GM18868 (cell line): Measurements from ENCODE around the gene CCDC182.

Experiments
- ATAC-seq: cut with Tn5 transposase; IDR thresholded peaks from one replicate; pipeline ENCODE4 v1.9.1; 2021; ENCODE audit warnings: mild to moderate bottlenecking, moderate library complexity; ENCODE audit not compliant: unreplicated experiment

The CCDC182 gene

DNA sequence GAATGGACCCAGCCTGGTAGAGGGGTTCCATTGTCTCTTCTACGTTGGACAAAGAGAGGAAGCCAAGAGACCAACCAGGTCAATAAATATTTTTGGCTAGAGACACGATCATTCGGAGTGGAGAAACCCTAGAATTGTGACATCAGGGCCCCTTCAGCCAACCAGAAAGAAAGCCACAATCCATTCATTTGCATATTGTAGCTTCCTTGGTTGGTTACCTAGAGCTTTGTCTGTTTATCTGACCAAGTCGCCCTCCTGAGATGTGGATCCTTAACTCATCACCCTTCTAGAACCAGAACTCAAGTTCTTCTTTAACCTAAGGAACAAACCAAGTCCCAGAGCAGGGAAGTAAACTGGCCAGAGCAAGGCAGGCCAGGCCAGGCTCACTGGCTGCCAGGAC lies at the start of gene CCDC182:
Gene CCDC182, minus strand, starts transcription at position 58 of the 400 bp plus-strand sequence. Its CDS starts 27 bp downstream, at position 31.
- ATAC-seq, result no peak

- no peak for ATAC-seq
Observed at GRCh38 chr17:57794841-57795240, 49.7 kb upstream of the CCDC182 start.

DNA sequence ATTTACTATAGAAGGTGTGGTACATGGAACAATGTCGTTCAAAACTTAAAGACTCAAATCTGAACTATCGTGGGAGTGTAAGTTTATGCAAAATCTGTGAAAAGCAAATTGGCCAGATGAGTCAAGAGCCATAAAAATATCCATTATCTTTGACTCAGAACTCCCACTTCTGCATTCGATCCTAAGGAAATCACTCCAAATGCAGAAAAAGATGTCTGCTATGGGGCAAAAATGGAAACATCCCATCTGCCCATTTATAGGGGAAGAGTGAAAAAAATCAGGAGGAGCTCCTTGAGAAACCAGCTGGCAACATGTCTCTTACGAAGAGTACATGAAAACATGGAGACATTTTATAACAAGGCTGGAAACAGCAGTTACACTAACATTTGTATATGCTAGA lies 43.6 kb upstream of the CCDC182 start:
- ATAC-seq, result no peak

DNA sequence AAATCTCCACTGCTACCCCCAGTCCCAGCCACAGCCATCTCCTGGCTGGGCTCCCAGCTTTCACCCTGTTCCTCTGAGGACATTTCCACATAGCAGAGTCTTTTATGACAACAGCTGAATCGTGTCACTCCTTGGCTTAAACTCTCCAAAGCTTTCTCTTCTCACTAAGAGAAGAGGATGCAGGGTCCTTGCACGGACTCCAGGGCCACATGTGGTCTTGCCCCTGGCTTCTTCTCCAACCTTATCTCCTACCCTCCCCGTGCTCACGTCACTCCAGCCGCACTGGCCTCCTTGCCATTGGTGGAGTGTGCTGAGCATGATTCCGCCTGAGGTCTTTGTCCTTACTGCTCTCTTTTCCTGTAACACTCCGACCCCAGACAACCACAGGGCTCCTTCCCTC lies 39.9 kb upstream of the CCDC182 start:
- no peak for ATAC-seq

GRCh38 chr17:57784226-57784895 lies 39.3 kb upstream of the CCDC182 start:
- no peak for ATAC-seq

DNA sequence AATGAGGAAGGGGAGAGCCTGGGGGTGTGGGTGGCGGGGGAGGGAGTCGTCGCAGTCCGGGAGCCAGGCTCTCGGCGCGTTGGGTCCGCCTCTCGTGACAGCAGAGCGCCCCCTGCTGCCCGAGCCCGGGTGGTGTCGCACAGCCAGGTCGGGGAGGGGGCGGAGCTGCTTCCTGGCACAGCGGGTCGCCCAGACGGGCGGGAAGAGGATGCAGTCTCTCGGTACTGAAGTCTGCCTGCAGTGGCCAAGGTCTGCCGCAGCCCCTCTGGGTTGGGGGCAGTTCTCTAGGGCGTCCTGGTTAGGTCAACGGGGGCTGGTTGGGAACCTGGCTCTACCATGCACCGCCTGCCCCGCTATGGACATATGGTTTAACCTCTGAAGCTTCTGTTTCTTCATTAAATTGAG lies 38.2 kb upstream of the CCDC182 start:
- peak; percentile 65 for ATAC-seq

GRCh38 chr17:57782647-57783337 lies 37.7 kb upstream of the CCDC182 start:
- ATAC-seq, result no peak

DNA sequence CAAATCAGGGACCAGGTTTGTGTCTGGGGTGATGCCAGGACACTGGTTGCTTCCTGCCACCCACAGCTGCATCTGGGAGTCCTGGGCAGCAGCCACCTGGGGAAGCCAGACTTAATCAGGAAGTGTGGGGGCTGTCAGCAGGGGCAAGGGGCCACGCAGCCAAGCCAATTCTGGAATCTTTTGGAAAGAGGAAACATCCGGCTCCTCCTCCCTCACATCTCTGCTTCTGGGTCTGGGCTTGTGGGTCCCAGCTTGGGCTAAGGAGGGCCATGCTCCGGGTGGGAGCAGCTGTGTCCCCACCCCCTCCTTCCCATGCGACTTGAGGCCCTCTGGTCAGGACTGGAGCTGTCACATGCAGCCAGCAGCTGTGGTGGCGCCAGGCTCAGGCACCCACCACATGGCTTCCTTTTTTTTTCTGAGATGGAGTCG lies 37.0 kb upstream of the CCDC182 start:
- ATAC-seq, result no peak

- no peak for ATAC-seq
Observed at GRCh38 chr17:57781386-57782061, 36.4 kb upstream of the CCDC182 start.

DNA sequence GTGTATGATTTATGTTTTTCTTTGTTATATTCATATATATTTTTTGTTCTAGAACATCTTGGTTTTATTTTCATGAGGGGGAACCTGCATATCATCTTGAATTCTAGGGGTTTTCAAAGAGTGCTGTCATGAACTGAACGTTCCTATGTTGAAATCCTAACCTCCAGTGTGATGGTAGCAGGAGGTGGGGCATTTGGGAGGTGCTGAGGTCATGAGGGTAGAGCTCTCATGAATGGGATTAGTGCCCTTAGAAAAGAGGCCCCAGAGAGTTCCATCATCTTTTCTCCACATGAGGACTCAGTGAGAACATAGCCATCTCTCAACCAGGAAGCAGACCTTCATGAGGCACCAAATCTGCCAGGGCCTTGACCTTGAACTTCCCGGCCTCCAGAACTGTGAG lies 34.6 kb upstream of the CCDC182 start:
- no peak for ATAC-seq

GRCh38 chr17:57778306-57778705 lies 33.2 kb upstream of the CCDC182 start:
- ATAC-seq, result no peak

- no peak for ATAC-seq
Observed at GRCh38 chr17:57776366-57776765, 31.3 kb upstream of the CCDC182 start.

DNA sequence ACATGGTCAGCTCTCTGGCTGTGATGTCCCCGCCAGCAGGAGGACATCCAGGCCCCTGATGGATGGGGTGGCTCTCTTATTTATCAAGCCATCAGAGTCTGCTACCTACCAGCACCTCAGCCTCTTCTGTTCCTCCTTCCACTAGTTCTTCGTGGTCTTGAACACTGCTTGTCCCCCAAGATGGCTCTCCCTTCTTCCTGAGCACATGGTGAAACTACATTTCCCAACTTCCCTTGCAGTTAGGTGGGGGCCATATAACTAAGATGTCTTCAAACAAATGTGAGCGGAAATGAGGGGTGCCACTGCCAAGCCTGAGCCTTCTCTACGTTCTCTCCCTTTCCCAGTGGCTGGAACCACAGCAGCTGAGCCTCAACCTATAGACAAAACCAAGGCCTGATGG lies 29.8 kb upstream of the CCDC182 start:
- ATAC-seq, result no peak

DNA sequence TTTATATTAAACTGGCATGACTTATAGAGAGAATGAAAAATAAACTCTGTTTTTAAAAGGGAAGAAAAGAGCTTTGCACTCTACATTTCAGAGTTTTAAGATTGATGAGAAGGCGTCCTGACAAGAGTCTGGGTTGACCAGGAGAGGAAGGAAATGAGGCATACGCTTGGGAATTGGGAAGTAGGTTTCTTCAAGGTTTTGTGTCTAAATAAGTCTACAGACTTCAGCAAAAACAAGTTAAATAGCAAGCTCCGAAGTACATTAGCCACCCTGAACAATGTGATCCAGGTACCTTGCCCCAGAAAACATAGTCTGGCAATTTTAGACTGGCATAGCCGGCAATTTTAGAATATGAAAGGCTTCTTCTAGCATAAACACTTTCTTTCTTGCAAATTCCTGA lies 28.5 kb upstream of the CCDC182 start:
- ATAC-seq, result no peak

DNA sequence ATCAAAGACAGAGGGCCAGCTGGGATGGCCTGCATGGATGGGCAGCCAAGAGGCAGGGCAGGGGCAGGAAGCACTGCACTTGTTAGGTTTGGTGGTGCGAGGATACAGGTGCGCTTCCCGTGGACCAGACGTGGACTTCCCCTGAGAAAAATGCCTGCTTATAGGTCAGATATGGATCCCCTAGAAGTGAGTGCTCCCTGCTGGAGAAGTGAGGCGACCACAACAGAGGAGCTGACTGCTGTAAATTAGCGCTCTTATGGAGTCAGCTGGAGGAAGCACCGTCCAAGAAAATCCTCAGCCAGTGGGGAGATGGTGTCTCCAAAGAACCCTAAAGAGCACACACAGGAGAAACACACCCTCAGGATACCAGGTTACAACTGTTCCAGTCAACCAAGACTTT lies 27.7 kb upstream of the CCDC182 start:
- ATAC-seq, result no peak

GRCh38 chr17:57767561-57767960 lies 22.5 kb upstream of the CCDC182 start:
- no peak for ATAC-seq

DNA sequence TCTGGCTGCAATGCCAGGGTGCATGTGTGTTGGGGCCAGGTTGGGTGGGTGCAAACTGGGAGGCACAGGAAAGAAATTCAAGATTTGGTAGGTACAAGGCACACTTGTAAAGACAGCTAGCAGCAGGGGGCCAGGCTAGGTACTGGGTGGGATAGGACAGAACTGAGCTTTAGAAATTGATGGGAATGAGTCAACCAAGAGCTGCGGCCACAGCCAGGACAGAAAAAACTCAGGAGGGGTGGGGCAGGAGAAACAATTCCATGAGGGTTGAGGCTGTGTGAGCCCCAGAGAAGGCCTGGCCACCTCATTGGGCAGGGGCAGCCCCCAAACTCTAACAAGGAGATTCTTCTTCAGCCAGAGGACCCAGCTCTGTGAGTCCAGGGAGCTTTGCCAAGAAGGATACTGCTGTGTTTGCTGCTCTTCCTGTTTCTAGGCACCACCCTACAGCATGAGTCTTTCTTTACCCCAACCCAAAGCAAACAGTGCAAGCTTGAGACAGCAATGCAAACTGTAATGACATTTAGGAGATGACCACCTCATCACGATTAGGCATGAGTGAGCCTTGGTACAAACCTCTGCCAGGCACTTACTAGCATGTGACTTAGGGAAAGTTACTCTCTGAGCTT lies 21.3 kb upstream of the CCDC182 start:
- ATAC-seq, result no peak

GRCh38 chr17:57762452-57763395 lies 17.6 kb upstream of the CCDC182 start:
- ATAC-seq, result no peak

DNA sequence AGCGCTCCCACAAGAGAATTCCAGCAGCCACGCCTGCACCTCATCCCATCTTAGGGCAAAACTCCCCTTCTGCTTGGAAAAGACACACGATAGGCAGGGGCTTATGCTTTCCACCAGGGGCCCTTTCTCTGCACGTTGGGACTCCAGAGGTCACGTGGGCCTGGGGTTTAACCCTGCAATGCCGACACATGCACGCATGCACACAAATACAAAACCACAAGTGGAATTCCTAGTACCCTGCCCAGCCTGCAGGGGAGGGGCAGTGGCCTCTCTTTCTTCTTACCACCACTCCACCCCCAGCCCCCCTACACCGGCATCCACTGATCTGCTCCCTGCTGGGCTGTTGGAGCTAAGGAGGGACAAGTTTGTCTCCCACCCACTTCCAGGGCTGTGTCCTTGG lies 16.8 kb upstream of the CCDC182 start:
- ATAC-seq, result no peak

DNA sequence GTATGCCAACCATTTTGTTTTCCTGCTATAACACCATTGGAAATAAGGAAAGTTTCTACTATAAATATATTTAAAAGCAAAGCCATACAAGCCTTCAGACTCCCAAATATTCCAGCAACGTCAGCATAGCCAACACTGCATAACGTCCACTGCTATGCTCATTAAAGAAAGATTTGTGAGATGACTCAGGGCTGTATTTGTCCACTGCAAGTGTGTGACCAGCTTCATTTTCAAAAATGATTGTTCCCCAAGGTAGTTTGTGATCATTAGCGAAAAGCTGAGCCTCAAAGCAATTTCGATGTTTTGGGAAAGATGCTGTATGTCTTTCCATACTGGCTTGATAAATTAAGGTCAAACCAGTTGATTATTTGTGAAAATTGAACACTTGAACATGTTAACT lies 14.9 kb upstream of the CCDC182 start:
- no peak for ATAC-seq

GRCh38 chr17:57758654-57759053 lies 13.6 kb upstream of the CCDC182 start:
- ATAC-seq, result no peak
